H9 (cell line): ENCODE measurements around the gene SLC6A18. TPM values are rescaled to one million over a fixed set of nuclear protein-coding genes. Genes with fewer than 3 reads are reported as not detected.

ENCODE experiments used
- DNase-seq: peaks from one replicate; pipeline ENCODE4 v3.0.0-alpha.2; 2017
- H2AFZ ChIP-seq: one replicate; pipeline ENCODE4 v1.6.1; 2013; ENCODE audit warnings: mild to moderate bottlenecking, low read length, control low read depth, moderate library complexity
- H2AK5ac ChIP-seq: 2 replicates; pipeline ENCODE4 v1.6.1; 2013; ENCODE audit warnings: low read length, control low read depth, mixed read lengths; ENCODE audit not compliant: insufficient read length
- H2BK120ac ChIP-seq: one replicate; pipeline ENCODE4 v1.6.1; 2013; ENCODE audit warnings: low read depth, mild to moderate bottlenecking, low read length, control low read depth, inconsistent platforms; ENCODE audit not compliant: poor library complexity, severe bottlenecking
- H2BK12ac ChIP-seq: 2 replicates; pipeline ENCODE4 v1.6.1; 2013; ENCODE audit warnings: low read length, control low read depth, mixed read lengths, low read depth; ENCODE audit not compliant: insufficient read length
- H2BK15ac ChIP-seq: 2 replicates; pipeline ENCODE4 v1.6.1; 2013; ENCODE audit warnings: low read depth, low read length, control low read depth
- H2BK20ac ChIP-seq: one replicate; pipeline ENCODE4 v1.6.1; 2013; ENCODE audit warnings: low read depth, mild to moderate bottlenecking, low read length, control low read depth, inconsistent platforms; ENCODE audit not compliant: poor library complexity, severe bottlenecking
- H2BK5ac ChIP-seq: 2 replicates; pipeline ENCODE4 v1.6.1; 2013; ENCODE audit warnings: low read length, control low read depth, mixed read lengths; ENCODE audit not compliant: insufficient read length
- H3K14ac ChIP-seq: 2 replicates; pipeline ENCODE4 v1.6.1; 2013; ENCODE audit warnings: low read length, control low read depth; ENCODE audit not compliant: insufficient read depth
- H3K18ac ChIP-seq: 2 replicates; pipeline ENCODE4 v1.6.1; 2013; ENCODE audit warnings: low read depth, mild to moderate bottlenecking, mixed read lengths, low read length, control low read depth; ENCODE audit not compliant: insufficient read length
- H3K23ac ChIP-seq: 2 replicates; pipeline ENCODE4 v1.6.1; 2013; ENCODE audit warnings: low read length, control low read depth, mixed read lengths, low read depth; ENCODE audit not compliant: insufficient read length
- H3K23me2 ChIP-seq: 2 replicates; pipeline ENCODE4 v1.6.1; 2013; ENCODE audit warnings: low read depth, mild to moderate bottlenecking, mixed read lengths, low read length, control low read depth; ENCODE audit not compliant: insufficient read length, poor library complexity, severe bottlenecking
- H3K27ac ChIP-seq: 2 replicates; pipeline ENCODE4 v1.5.1; 2013; ENCODE audit warnings: low read length, control low read depth, mixed read lengths, low read depth; ENCODE audit not compliant: insufficient read length
- H3K27me3 ChIP-seq: 2 replicates; pipeline ENCODE4 v1.6.1; 2013; ENCODE audit warnings: low read length, control low read depth, inconsistent platforms; ENCODE audit not compliant: insufficient read depth
- H3K4ac ChIP-seq: 2 replicates; pipeline ENCODE4 v1.6.1; 2013; ENCODE audit warnings: low read depth, mild to moderate bottlenecking, control low read depth, inconsistent platforms, low read length, moderate library complexity
- H3K4me1 ChIP-seq: 2 replicates; pipeline ENCODE4 v1.6.1; 2013; ENCODE audit warnings: low read length, control low read depth, inconsistent platforms; ENCODE audit not compliant: insufficient read depth
- H3K4me2 ChIP-seq: 2 replicates; pipeline ENCODE4 v1.6.1; 2013; ENCODE audit warnings: low read length, control low read depth, mixed read lengths; ENCODE audit not compliant: insufficient read length, insufficient read depth
- H3K56ac ChIP-seq: 2 replicates; pipeline ENCODE4 v1.6.1; 2013; ENCODE audit warnings: low read depth, mild to moderate bottlenecking, mixed read lengths, low read length, control low read depth; ENCODE audit not compliant: insufficient read length
- H3K79me1 ChIP-seq: 2 replicates; pipeline ENCODE4 v1.6.1; 2013; ENCODE audit warnings: low read depth, mild to moderate bottlenecking, moderate library complexity, low read length, control low read depth, inconsistent platforms; ENCODE audit not compliant: insufficient read depth, poor library complexity, severe bottlenecking
- H3K79me2 ChIP-seq: 2 replicates; pipeline ENCODE4 v1.6.1; 2013; ENCODE audit warnings: low read length, control low read depth, inconsistent platforms; ENCODE audit not compliant: insufficient read depth
- H3K9ac ChIP-seq: 2 replicates; pipeline ENCODE4 v1.6.1; 2013; ENCODE audit warnings: low read length, control low read depth, mixed read lengths; ENCODE audit not compliant: insufficient read length; ENCODE audit errors: extremely low read depth
- H3K9me3 ChIP-seq: one replicate; pipeline ENCODE4 v1.6.1; 2013; ENCODE audit warnings: low read depth, low read length, inconsistent platforms; ENCODE audit not compliant: control insufficient read depth
- H3T11ph ChIP-seq: one replicate; pipeline ENCODE4 v1.6.1; 2013; ENCODE audit warnings: mild to moderate bottlenecking, low read length, control low read depth, inconsistent platforms
- H4K20me1 ChIP-seq: one replicate; pipeline ENCODE4 v1.6.1; 2013; ENCODE audit not compliant: control insufficient read depth, insufficient read length, insufficient read depth
- H4K5ac ChIP-seq: 2 replicates; pipeline ENCODE4 v1.6.1; 2013; ENCODE audit warnings: low read depth, mild to moderate bottlenecking, mixed read lengths, low read length, control low read depth; ENCODE audit not compliant: insufficient read length
- H4K8ac ChIP-seq: replicated peaks from 2 replicates; pipeline ENCODE4 v1.6.1; 2013; ENCODE audit warnings: low read length, control low read depth, mixed read lengths, low read depth; ENCODE audit not compliant: insufficient read length
- H4K91ac ChIP-seq: 2 replicates; pipeline ENCODE4 v1.6.1; 2013; ENCODE audit warnings: low read depth, mild to moderate bottlenecking, moderate library complexity, mixed read lengths, low read length, control low read depth; ENCODE audit not compliant: insufficient read length
- H3K27ac Mint-ChIP-seq, 3 experiments: 2 replicates in 2 of 3; 3 replicates in 1 of 3; pipeline ENCODE4 v1.8.0; 2020 to 2021; ENCODE audit warnings: mixed read lengths in 3 of 3, mild to moderate bottlenecking in 1 of 3, moderate library complexity in 1 of 3
- H3K27me3 Mint-ChIP-seq: 2 replicates; pipeline ENCODE4 v1.8.0; 2021; ENCODE audit warnings: low read depth, mild to moderate bottlenecking, moderate library complexity, mixed read lengths
- H3K36me3 Mint-ChIP-seq, 3 experiments: 2 replicates in 2 of 3; 3 replicates in 1 of 3; pipeline ENCODE4 v1.8.0; 2020 to 2021; ENCODE audit warnings: low read depth in 3 of 3, mixed read lengths in 3 of 3; ENCODE audit not compliant: insufficient read depth in 1 of 3
- H3K4me1 Mint-ChIP-seq, 2 experiments: 2 replicates each; pipeline ENCODE4 v1.8.0; 2020; ENCODE audit warnings: mixed read lengths in 2 of 2
- H3K4me3 Mint-ChIP-seq, 2 experiments: 2 replicates in 1 of 2; 3 replicates in 1 of 2; pipeline ENCODE4 v1.8.0; 2020 to 2021; ENCODE audit warnings: mild to moderate bottlenecking in 2 of 2, mixed read lengths in 2 of 2, moderate library complexity in 1 of 2
- H3K9me3 Mint-ChIP-seq, 2 experiments: 2 replicates in 1 of 2; 3 replicates in 1 of 2; pipeline ENCODE4 v1.8.0; 2020; ENCODE audit warnings: mild to moderate bottlenecking in 2 of 2, mixed read lengths in 2 of 2, moderate library complexity in 1 of 2
- WGBS: extraction: QIAGEN DNeasy Blood & Tissue Kit; methylation state at CpG from one replicate; pipeline ENCODE4 v1.1.7; 2013; ENCODE audit warnings: missing lambda C conversion rate, low lambda C conversion rate, mixed read lengths; ENCODE audit not compliant: insufficient read length; ENCODE audit errors: extremely low coverage; 5-methylcytosine and 5-hydroxymethylcytosine counted together
- total RNA-seq: library from RNA; stranded (reverse); gene quantifications from 2 replicates; pipeline ENCODE4 v1.2.1, GENCODE V29; 2021
- TF ChIP-seq, protein P1 (sequence below): fragments of 200-600 bp; sonication (generic); conservative IDR thresholded peaks from 3 replicates; pipeline ENCODE4 v1.8.0; 2021; ENCODE audit warnings: antibody characterized with exemption, mild to moderate bottlenecking

The SLC6A18 gene
- total RNA-seq, 1 experiment from 2014 or later, result not detected

DNA sequence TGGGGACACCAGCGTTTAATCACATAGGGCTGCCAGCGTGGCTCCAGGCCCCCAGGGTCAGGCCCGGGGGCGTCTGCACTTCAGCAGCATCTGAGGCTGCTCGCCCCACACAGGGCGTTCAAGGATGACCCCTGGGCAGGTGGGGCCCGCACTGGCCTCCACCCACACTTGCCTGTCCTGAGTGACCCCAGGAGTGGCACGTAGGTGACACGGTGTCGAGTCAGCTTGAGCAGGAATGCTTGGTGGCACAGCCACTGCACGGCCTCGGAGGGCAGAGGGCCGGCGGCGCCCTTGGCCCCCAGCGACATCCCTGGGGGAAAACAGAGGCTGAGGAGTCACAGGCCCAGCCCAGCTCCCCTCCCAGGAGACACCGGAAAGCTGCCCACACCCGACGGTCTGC, 29.0 kb downstream of the SLC6A18 start:
- no peak overlapping the region for H3K27ac Mint-ChIP-seq
- Histone ChIP-seq H2BK5ac (no peak overlapping the region), H2AFZ (no peak overlapping the region), H3K9me3 (no peaks in the 10 kb centered on the region), H3K4ac (no peak overlapping the region), H2BK12ac (no peak overlapping the region), H2BK15ac (no peak overlapping the region), H3K23ac (no peak overlapping the region), H3K27me3 (no peaks in the 10 kb centered on the region), H3T11ph (no peak overlapping the region), H3K4me1 (no peaks in the 10 kb centered on the region), H2AK5ac (no peak overlapping the region), H3K14ac (no peak overlapping the region; the same call in 1 of the 2 replicates), H2BK120ac (no peak overlapping the region), H3K18ac (no peak overlapping the region), H4K91ac (no peak overlapping the region), H4K8ac (no peak overlapping the region), H3K27ac (no peak overlapping the region), H4K20me1 (no peaks in the 10 kb centered on the region), H2BK20ac (no peak overlapping the region), H3K56ac (no peak overlapping the region), H3K4me2 (no peak overlapping the region), H3K79me1 (no peaks in the 10 kb centered on the region), H3K9ac (no peak overlapping the region), H3K23me2 (no peaks in the 10 kb centered on the region), H3K79me2 (no peaks in the 10 kb centered on the region), H4K5ac (no peak overlapping the region)
- no peaks in the 10 kb centered on the region for H3K36me3 Mint-ChIP-seq
- peaks cover 1% of the 10 kb centered on the region; the same call in 1 of the 2 replicates for H3K27me3 Mint-ChIP-seq
- no peaks in the 10 kb centered on the region for H3K9me3 Mint-ChIP-seq
- H3K4me3 Mint-ChIP-seq, result no peak overlapping the region
- no peak for DNase-seq
- TF ChIP-seq, protein P1, sequence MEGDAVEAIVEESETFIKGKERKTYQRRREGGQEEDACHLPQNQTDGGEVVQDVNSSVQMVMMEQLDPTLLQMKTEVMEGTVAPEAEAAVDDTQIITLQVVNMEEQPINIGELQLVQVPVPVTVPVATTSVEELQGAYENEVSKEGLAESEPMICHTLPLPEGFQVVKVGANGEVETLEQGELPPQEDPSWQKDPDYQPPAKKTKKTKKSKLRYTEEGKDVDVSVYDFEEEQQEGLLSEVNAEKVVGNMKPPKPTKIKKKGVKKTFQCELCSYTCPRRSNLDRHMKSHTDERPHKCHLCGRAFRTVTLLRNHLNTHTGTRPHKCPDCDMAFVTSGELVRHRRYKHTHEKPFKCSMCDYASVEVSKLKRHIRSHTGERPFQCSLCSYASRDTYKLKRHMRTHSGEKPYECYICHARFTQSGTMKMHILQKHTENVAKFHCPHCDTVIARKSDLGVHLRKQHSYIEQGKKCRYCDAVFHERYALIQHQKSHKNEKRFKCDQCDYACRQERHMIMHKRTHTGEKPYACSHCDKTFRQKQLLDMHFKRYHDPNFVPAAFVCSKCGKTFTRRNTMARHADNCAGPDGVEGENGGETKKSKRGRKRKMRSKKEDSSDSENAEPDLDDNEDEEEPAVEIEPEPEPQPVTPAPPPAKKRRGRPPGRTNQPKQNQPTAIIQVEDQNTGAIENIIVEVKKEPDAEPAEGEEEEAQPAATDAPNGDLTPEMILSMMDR, result no peak
- WGBS, result no CpG with 5 or more reads among the region's 19 CpGs
- H3K4me1 Mint-ChIP-seq, result peaks cover 3 to 7% of the 10 kb centered on the region in 2 experiments; a peak in 2 of 4 replicates
